Keratinocyte (primary cell): ENCODE data around the gene MMEL1.

Experiments used
- EZH2 ChIP-seq: IDR thresholded peaks from one replicate; pipeline ENCODE4 v1.6.1; 2012; ENCODE audit warnings: inconsistent platforms, mild to moderate bottlenecking, low read length, moderate library complexity
- TF ChIP-seq, protein P1 (sequence below), 3 experiments: IDR thresholded peaks in 1 of 3; conservative IDR thresholded peaks in 1 of 3; optimal IDR thresholded peaks in 1 of 3; 2 replicates in 2 of 3; 3 replicates in 1 of 3; pipeline versions ENCODE3 to v1.5.1; 2011; ENCODE audit warnings: low read length in 3 of 3, mild to moderate bottlenecking in 3 of 3, moderate library complexity in 2 of 3, control low read depth in 1 of 3, inconsistent platforms in 1 of 3; ENCODE audit not compliant: insufficient read depth in 2 of 3; ENCODE audit errors: extremely low read depth in 1 of 3

DNA sequence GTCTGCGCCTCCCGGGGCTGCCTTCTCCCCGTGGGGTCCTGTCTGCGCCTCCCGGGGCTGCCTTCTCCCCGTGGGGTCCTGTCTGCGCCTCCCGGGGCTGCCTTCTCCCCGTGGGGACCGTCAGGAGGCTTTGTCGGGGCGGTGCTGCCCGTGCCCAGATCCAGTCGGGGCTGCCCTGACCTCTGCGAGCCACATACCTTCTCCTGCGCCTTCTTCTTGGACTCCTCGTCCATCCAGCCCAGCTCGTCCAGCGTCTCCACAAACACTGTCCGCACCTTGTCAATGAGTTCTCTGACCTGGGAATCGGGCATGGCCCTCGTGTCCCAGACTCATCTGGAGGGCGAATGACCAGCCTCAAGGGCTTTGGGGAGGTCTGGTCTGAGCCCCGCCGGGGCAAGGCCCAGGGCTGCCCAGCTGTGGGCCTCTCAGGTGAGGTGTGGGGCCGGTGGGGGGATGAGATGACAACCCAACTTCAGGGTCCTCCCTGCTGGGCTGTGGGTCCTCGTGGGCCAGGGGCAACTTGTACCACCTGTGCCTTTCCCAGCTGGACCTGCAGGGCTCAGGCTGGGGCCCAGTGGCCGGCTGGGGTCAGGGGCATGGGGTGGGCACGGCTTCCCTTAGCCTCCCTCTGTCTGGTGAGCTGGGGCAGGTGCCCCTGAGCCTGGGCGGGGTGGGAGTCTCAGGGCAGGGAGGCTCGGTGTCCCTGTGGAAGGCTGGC, 36.8 kb downstream of the MMEL1 start:
- TF ChIP-seq EZH2: no peak
- TF ChIP-seq, protein P1, sequence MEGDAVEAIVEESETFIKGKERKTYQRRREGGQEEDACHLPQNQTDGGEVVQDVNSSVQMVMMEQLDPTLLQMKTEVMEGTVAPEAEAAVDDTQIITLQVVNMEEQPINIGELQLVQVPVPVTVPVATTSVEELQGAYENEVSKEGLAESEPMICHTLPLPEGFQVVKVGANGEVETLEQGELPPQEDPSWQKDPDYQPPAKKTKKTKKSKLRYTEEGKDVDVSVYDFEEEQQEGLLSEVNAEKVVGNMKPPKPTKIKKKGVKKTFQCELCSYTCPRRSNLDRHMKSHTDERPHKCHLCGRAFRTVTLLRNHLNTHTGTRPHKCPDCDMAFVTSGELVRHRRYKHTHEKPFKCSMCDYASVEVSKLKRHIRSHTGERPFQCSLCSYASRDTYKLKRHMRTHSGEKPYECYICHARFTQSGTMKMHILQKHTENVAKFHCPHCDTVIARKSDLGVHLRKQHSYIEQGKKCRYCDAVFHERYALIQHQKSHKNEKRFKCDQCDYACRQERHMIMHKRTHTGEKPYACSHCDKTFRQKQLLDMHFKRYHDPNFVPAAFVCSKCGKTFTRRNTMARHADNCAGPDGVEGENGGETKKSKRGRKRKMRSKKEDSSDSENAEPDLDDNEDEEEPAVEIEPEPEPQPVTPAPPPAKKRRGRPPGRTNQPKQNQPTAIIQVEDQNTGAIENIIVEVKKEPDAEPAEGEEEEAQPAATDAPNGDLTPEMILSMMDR (optimal IDR thresholded peaks at IDR 0.05 in 1 of 3, IDR thresholded peaks at IDR 0.05 in 1 of 3, conservative IDR thresholded peaks at IDR 0.05 in 1 of 3; ENCODE audit: extremely low read depth in 1 of 3, insufficient read depth in 2 of 3, low read length in 3 of 3): no peak
